ENCODE results near the gene CDCP1. TPM values are rescaled to one million over a fixed set of nuclear protein-coding genes. Genes with fewer than 3 reads are reported as not detected.

The CDCP1 gene
- total RNA-seq, 6 experiments from 2014 or later = 0.31 to 2.7 (median 0.83) TPM

- H3K27me3 ChIP-seq = no peaks in the 10 kb centered on the region
- ATAC-seq = no peak
- no peak for TF ChIP-seq POLR2A (IDR thresholded peaks at IDR 0.05)
- TF ChIP-seq CTCF (IDR thresholded peaks at IDR 0.05) = no peak
- no peaks in the 10 kb centered on the region for H3K4me1 ChIP-seq
- no peak for DNase-seq
- intact Hi-C loops (cut with DNase I) = no loop called here
- H3K9me3 ChIP-seq = no peaks in the 10 kb centered on the region
- H3K36me3 ChIP-seq = no peaks in the 10 kb centered on the region
- no peak overlapping the region for H3K4me3 ChIP-seq
- no CpG with 5 or more reads among the region's 3 CpGs for WGBS (ENCODE audit: insufficient coverage, low coverage, low lambda C conversion rate, missing lambda C conversion rate)
- no peak overlapping the region for H3K27ac ChIP-seq
These were observed 21.8 kb downstream of the CDCP1 start for GRCh38 chr3:45124352-45124751.

- Histone ChIP-seq H3K4me3 (no peak overlapping the region), H3K27me3 (no peaks in the 10 kb centered on the region), H3K4me1 (no peaks in the 10 kb centered on the region), H3K27ac (no peak overlapping the region), H3K9me3 (no peaks in the 10 kb centered on the region), H3K36me3 (no peaks in the 10 kb centered on the region)
- no peak for TF ChIP-seq CTCF (IDR thresholded peaks at IDR 0.05)
- TF ChIP-seq POLR2A (IDR thresholded peaks at IDR 0.05) = no peak
- WGBS (ENCODE audit: insufficient coverage, low coverage, low lambda C conversion rate, missing lambda C conversion rate) = 60% methylated on average over 3 of the region's 3 CpGs
- intact Hi-C loops (cut with DNase I) = no loop called here
- no peak for DNase-seq
- ATAC-seq = no peak
These were observed 22.5 kb downstream of the CDCP1 start for GRCh38 chr3:45123581-45124269.

- intact Hi-C loops (cut with DNase I) = no loop called here
- TF ChIP-seq CTCF (IDR thresholded peaks at IDR 0.05) (no peak), POLR2A (IDR thresholded peaks at IDR 0.05) (no peak)
- H3K4me1 ChIP-seq = no peaks in the 10 kb centered on the region
- no peak for ATAC-seq
- H3K36me3 ChIP-seq = no peaks in the 10 kb centered on the region
- no peaks in the 10 kb centered on the region for H3K27me3 ChIP-seq
- DNase-seq = no peak
- WGBS (ENCODE audit: insufficient coverage, low coverage, low lambda C conversion rate, missing lambda C conversion rate) = 34% methylated on average over 5 of the region's 5 CpGs
- H3K4me3 ChIP-seq = no peak overlapping the region
- no peak overlapping the region for H3K27ac ChIP-seq
- no peaks in the 10 kb centered on the region for H3K9me3 ChIP-seq
These were observed 23.1 kb downstream of the CDCP1 start for GRCh38 chr3:45123030-45123429.

- Histone ChIP-seq H3K4me1 (no peaks in the 10 kb centered on the region), H3K9me3 (no peaks in the 10 kb centered on the region), H3K27ac (no peak overlapping the region), H3K4me3 (no peak overlapping the region), H3K36me3 (no peaks in the 10 kb centered on the region), H3K27me3 (no peaks in the 10 kb centered on the region)
- TF ChIP-seq CTCF (IDR thresholded peaks at IDR 0.05) (no peak), POLR2A (IDR thresholded peaks at IDR 0.05) (no peak)
- DNase-seq (no peak), ATAC-seq (peak in 1 of 4 donors; percentile 77)
- 63% methylated on average over 6 of the region's 12 CpGs for WGBS (ENCODE audit: insufficient coverage, low coverage, low lambda C conversion rate, missing lambda C conversion rate)
- intact Hi-C loops (cut with DNase I) = no loop called here
These were observed 25.6 kb downstream of the CDCP1 start for GRCh38 chr3:45120359-45121158.

Measured in right lobe of liver (tissue), 6 donors.